Measurements from ENCODE around the gene NHS. TPM values are rescaled to one million over a fixed set of nuclear protein-coding genes. Genes with fewer than 3 reads are reported as not detected.

The NHS gene
- total RNA-seq, 1 experiment from 2014 or later: 5.7 TPM

- RAD21 ChIA-PET (ENCODE audit: low non-redundant PET in 1 of 2, low total read pairs in 2 of 2, uncharacterized antibody in 2 of 2, unreplicated experiment in 2 of 2): no interaction called here
Observed at GRCh38 chrX:17448188-17448587, 73.2 kb downstream of the NHS start.

More at GRCh38 chrX:17448188-17448587, 73.2 kb downstream of the NHS start:
- H2AFZ ChIP-seq (ENCODE audit: low read depth, low read length, poor library complexity, severe bottlenecking): no peak overlapping the region
- no peak overlapping the region for H3K27ac ChIP-seq (ENCODE audit: low read depth, low read length)
- ChIA-PET CTCF (no interaction called here), POLR2A (no interaction called here)
- intact Hi-C loops (cut with micrococcal nuclease): no loop called here
- no peak overlapping the region for H3K4me2 ChIP-seq (ENCODE audit: low read length)
- no peaks in the 10 kb centered on the region for H3K9me3 ChIP-seq (ENCODE audit: control insufficient read depth in 1 of 2, insufficient read depth in 1 of 2, low read depth in 1 of 2, low read length in 2 of 2)
- H4K20me1 ChIP-seq (ENCODE audit: insufficient read depth): no peaks in the 10 kb centered on the region
- BruUV-seq (replicated peaks): no TSS peak
- DNase-seq (ENCODE audit: low read depth, low spot score) (no peak), ATAC-seq (no peak)
- no peaks in the 10 kb centered on the region for H3K79me2 ChIP-seq (ENCODE audit: insufficient read depth, low read length)
- H3K27me3 ChIP-seq (ENCODE audit: insufficient read depth, low read length): no peaks in the 10 kb centered on the region
- H3K4me3 ChIP-seq (replicated peaks in 1 of 2; ENCODE audit: low read depth in 1 of 2, low read length in 2 of 2): no peak overlapping the region
- TF ChIP-seq ELF1 (IDR thresholded peaks at IDR 0.05; ENCODE audit: borderline replicate concordance, low read depth) (no peak), EZH2 (IDR thresholded peaks at IDR 0.05) (no peak), ZBTB33 (IDR thresholded peaks at IDR 0.05; ENCODE audit: extremely low read depth, insufficient replicate concordance, low read length) (no peak), CTCF (IDR thresholded peaks at IDR 0.05 in 2 of 3, conservative IDR thresholded peaks at IDR 0.05 in 1 of 3; ENCODE audit: borderline replicate concordance in 1 of 3, insufficient read depth in 1 of 3, low read depth in 2 of 3, low read length in 2 of 3) (no peak), CEBPB (IDR thresholded peaks at IDR 0.05; ENCODE audit: low read depth) (no peak), EGR1 (IDR thresholded peaks at IDR 0.05; ENCODE audit: low read depth) (no peak), JUND (IDR thresholded peaks at IDR 0.05) (no peak), POLR2AphosphoS5 (IDR thresholded peaks at IDR 0.05; ENCODE audit: low read depth, low read length) (no peak), ATF3 (IDR thresholded peaks at IDR 0.05) (no peak), RAD21 (IDR thresholded peaks at IDR 0.05; ENCODE audit: low read depth) (no peak), FOSL1 (IDR thresholded peaks at IDR 0.05; ENCODE audit: low read depth) (no peak), MAX (IDR thresholded peaks at IDR 0.05) (no peak), SP1 (IDR thresholded peaks at IDR 0.05; ENCODE audit: low read depth) (no peak)
- no peak overlapping the region for H3K9ac ChIP-seq (ENCODE audit: low read length)
- H3K9me2 ChIP-seq (ENCODE audit: insufficient read depth): no peaks in the 10 kb centered on the region
- no peaks in the 10 kb centered on the region for H3K36me3 ChIP-seq (ENCODE audit: control insufficient read depth in 1 of 2, insufficient read depth in 2 of 2, low read length in 2 of 2)
- no peaks in the 10 kb centered on the region for H3K4me1 ChIP-seq (ENCODE audit: control insufficient read depth in 1 of 2, insufficient read depth in 2 of 2, low read length in 2 of 2)
